OCI-LY7 (cell line): ENCODE data around the gene PDXDC1.
"Not testable (repeated sequence)": the region's sequence is repeated elsewhere in the genome, so short reads cannot be mapped to it uniquely, and the experiment has no call there.

Experiments
- CTCF ChIP-seq: fragments of 200-600 bp; sonication (generic); conservative IDR thresholded peaks from 2 replicates; pipeline ENCODE4 v1.5.1; 2014; ENCODE audit warnings: mild to moderate bottlenecking, antibody characterized with exemption, low read length, moderate library complexity, mixed read lengths
- EZH2phosphoT487 ChIP-seq: fragments of 200-600 bp; sonication (generic); IDR thresholded peaks from 2 replicates; pipeline ENCODE4 v1.6.1; 2018; ENCODE audit warnings: low read depth, borderline replicate concordance, mild to moderate bottlenecking, mixed run types, antibody characterized with exemption, low read length, moderate library complexity, mixed read lengths

- TF ChIP-seq CTCF, EZH2phosphoT487: not testable (repeated sequence)
These were observed 119.4 kb downstream of the PDXDC1 start, which contains the start of gene RRN3 for GRCh38 chr16:15093955-15094827.
